Hepatocyte (in vitro differentiated cells): ENCODE measurements around the gene LAG3. TPM values are rescaled to one million over a fixed set of nuclear protein-coding genes. Genes with fewer than 3 reads are reported as not detected.

Experiments
- DNase-seq: peaks from one replicate; pipeline ENCODE4 v3.0.0-alpha.2; 2016; ENCODE audit warnings: low spot score
- H2AFZ ChIP-seq: fragments of 200-600 bp; sonication (generic); 2 replicates; pipeline ENCODE4 v1.6.0; 2016; ENCODE audit warnings: antibody characterized with exemption, mild to moderate bottlenecking
- H3K27ac ChIP-seq: fragments of 200-600 bp; sonication (generic); 2 replicates; pipeline ENCODE4 v1.5.1; 2016; ENCODE audit warnings: mild to moderate bottlenecking
- H3K27me3 ChIP-seq: fragments of 200-600 bp; sonication (generic); 2 replicates; pipeline ENCODE4 v1.6.1; 2016
- H3K36me3 ChIP-seq: fragments of 200-600 bp; sonication (generic); replicated peaks from 2 replicates; pipeline ENCODE4 v1.5.1; 2016; ENCODE audit warnings: low read depth; ENCODE audit not compliant: insufficient read depth
- H3K4me1 ChIP-seq: fragments of 200-600 bp; sonication (generic); 2 replicates; pipeline ENCODE4 v1.5.1; 2016; ENCODE audit warnings: mild to moderate bottlenecking, moderate library complexity; ENCODE audit not compliant: insufficient read depth
- H3K4me2 ChIP-seq: fragments of 200-600 bp; sonication (generic); 2 replicates; pipeline ENCODE4 v1.6.0; 2016
- H3K4me3 ChIP-seq: fragments of 200-600 bp; sonication (generic); 2 replicates; pipeline ENCODE4 v1.5.1; 2016; ENCODE audit warnings: mild to moderate bottlenecking
- H3K79me2 ChIP-seq: fragments of 200-600 bp; sonication (generic); 2 replicates; pipeline ENCODE4 v1.6.0; 2017; ENCODE audit warnings: mild to moderate bottlenecking
- H3K9me2 ChIP-seq: fragments of 200-600 bp; sonication (generic); replicated peaks from 2 replicates; pipeline ENCODE4 v1.6.0; 2017; ENCODE audit warnings: mild to moderate bottlenecking; ENCODE audit not compliant: insufficient read depth
- H3K9me3 ChIP-seq: fragments of 200-600 bp; sonication (generic); 2 replicates; pipeline ENCODE4 v1.5.1; 2016; ENCODE audit warnings: low read depth, mild to moderate bottlenecking
- H4K20me1 ChIP-seq: fragments of 200-600 bp; sonication (generic); 2 replicates; pipeline ENCODE4 v1.6.0; 2016; ENCODE audit warnings: mild to moderate bottlenecking; ENCODE audit not compliant: insufficient read depth, poor library complexity, severe bottlenecking
- EZH2 ChIP-seq: fragments of 200-600 bp; sonication (generic); IDR thresholded peaks from 2 replicates; pipeline ENCODE4 v1.6.1; 2016; ENCODE audit warnings: antibody characterized with exemption, mild to moderate bottlenecking, borderline replicate concordance
- EZH2phosphoT487 ChIP-seq: fragments of 200-600 bp; sonication (generic); IDR thresholded peaks from one replicate; pipeline ENCODE4 v1.6.1; 2018; ENCODE audit warnings: antibody characterized with exemption, mild to moderate bottlenecking, low read depth, moderate library complexity; ENCODE audit not compliant: unreplicated experiment, severe bottlenecking
- WGBS: methylation state at CpG from one replicate; pipeline ENCODE4 v1.1.6; 2016; ENCODE audit warnings: low lambda C conversion rate; ENCODE audit errors: missing lambda C conversion rate; 5-methylcytosine and 5-hydroxymethylcytosine counted together
- polyA plus RNA-seq: library from polyadenylated mRNA; unstranded; fragments of >200 nt; fragmentation: Nextera tagmentation; extraction: Ambion mirVana; gene quantifications from 2 replicates; pipeline ENCODE4 v1.2.1, GENCODE V29; 2016
- total RNA-seq: library from RNA; depleted of rRNA; stranded (reverse); fragments of >200 nt; gene quantifications from 2 replicates; pipeline ENCODE4 v1.2.3, GENCODE V29; 2014
- TF ChIP-seq, protein P1 (sequence below): fragments of 200-600 bp; sonication (generic); IDR thresholded peaks from 2 replicates; pipeline ENCODE4 v1.5.1; 2016; ENCODE audit warnings: antibody characterized with exemption, mild to moderate bottlenecking; ENCODE audit not compliant: poor library complexity

Gene LAG3
- total and polyA plus RNA-seq, 2 experiments from 2014 or later = 0.70 to 0.91 TPM

DNA sequence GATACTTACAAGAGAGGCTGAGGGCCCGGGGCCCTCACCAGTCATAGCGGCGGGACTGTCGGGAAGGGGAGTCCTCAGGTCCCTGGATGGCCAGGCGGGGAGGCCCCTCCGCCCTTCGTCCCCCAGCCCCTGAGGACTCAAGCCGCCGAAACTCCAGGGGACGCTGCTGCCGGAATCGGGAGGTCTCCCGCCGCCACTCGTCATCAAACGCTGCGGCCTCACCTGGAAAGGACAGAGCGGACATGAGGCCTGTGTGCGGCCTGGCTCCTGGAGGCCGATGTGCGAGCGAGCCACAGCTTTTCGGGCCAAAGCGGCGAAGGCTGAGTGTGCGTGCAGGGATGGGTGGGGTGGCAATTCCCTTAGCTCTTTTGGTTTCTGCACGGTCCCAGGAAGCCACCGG, 23.6 kb upstream of the LAG3 start:
- no peaks in the 10 kb centered on the region for H3K9me3 ChIP-seq
- H3K36me3 ChIP-seq = no peaks in the 10 kb centered on the region
- 96% methylated on average over 25 of the region's 28 CpGs for WGBS
- H4K20me1 ChIP-seq = peaks cover 12% of the 10 kb centered on the region
- H3K27ac ChIP-seq = no peak overlapping the region
- H3K79me2 ChIP-seq = peaks cover 26% of the 10 kb centered on the region
- H3K9me2 ChIP-seq = no peaks in the 10 kb centered on the region
- TF ChIP-seq, protein P1, sequence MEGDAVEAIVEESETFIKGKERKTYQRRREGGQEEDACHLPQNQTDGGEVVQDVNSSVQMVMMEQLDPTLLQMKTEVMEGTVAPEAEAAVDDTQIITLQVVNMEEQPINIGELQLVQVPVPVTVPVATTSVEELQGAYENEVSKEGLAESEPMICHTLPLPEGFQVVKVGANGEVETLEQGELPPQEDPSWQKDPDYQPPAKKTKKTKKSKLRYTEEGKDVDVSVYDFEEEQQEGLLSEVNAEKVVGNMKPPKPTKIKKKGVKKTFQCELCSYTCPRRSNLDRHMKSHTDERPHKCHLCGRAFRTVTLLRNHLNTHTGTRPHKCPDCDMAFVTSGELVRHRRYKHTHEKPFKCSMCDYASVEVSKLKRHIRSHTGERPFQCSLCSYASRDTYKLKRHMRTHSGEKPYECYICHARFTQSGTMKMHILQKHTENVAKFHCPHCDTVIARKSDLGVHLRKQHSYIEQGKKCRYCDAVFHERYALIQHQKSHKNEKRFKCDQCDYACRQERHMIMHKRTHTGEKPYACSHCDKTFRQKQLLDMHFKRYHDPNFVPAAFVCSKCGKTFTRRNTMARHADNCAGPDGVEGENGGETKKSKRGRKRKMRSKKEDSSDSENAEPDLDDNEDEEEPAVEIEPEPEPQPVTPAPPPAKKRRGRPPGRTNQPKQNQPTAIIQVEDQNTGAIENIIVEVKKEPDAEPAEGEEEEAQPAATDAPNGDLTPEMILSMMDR = no peak
- TF ChIP-seq EZH2 (no peak), EZH2phosphoT487 (no peak)
- peaks cover 7% of the 10 kb centered on the region for H3K4me1 ChIP-seq
- H2AFZ ChIP-seq = no peak overlapping the region
- H3K27me3 ChIP-seq = no peaks in the 10 kb centered on the region
- H3K4me2 ChIP-seq = no peak overlapping the region
- no peak for DNase-seq
- H3K4me3 ChIP-seq = no peak overlapping the region

DNA sequence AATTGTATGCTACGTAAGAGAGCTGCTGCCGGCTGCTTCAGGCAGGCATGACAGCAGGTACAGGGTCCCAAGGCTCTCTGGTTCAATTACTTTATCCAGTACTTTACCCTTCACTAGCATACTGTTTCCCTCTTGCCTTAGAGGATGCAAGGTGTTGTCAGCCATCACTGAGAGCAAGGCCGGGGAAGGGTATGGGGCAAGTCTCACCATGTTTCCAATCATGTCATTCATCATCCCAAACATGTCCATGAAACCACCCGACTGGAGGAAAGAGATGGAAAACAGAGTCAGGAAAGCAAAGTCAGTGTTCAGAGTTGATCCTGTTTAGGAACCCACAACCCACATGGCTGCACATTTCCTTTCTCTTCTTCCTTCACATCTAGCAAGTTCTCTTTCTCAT, 21.8 kb upstream of the LAG3 start:
- Histone ChIP-seq H3K79me2 (peaks cover 26% of the 10 kb centered on the region), H4K20me1 (peaks cover 12% of the 10 kb centered on the region), H3K36me3 (no peaks in the 10 kb centered on the region), H3K27ac (no peak overlapping the region), H3K27me3 (no peaks in the 10 kb centered on the region), H3K4me3 (no peak overlapping the region), H3K4me2 (no peak overlapping the region), H3K4me1 (peaks cover 7% of the 10 kb centered on the region), H3K9me3 (no peaks in the 10 kb centered on the region), H2AFZ (no peak overlapping the region), H3K9me2 (no peaks in the 10 kb centered on the region)
- no peak for TF ChIP-seq EZH2
- TF ChIP-seq, protein P1 = no peak
- no peak for TF ChIP-seq EZH2phosphoT487
- no peak for DNase-seq
- 95% methylated on average over 4 of the region's 4 CpGs for WGBS

DNA sequence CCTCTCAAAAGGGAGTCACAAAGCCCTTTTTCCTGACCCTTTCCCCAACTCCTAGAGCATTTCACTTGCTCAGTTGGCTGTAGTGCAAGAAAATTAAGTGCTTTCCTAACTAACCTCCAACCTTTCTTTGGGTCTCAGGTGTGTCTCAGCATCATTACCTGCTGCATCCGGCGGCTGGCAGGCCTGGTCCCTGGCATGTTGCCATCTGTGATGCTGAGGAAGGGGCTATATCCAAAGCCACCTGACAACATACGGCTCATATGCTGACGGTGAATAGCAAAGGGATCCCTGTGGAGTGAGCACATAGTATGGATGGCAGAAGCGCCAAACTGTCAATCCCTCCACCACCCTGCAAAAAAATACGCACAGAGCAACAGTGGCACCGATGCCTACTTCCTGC, 20.6 kb upstream of the LAG3 start:
- H3K9me3 ChIP-seq = no peaks in the 10 kb centered on the region
- peaks cover 12% of the 10 kb centered on the region for H4K20me1 ChIP-seq
- peak overlapping the region; percentile 100 for H3K27ac ChIP-seq
- H3K9me2 ChIP-seq = no peaks in the 10 kb centered on the region
- peaks cover 7% of the 10 kb centered on the region for H3K4me1 ChIP-seq
- no peaks in the 10 kb centered on the region for H3K27me3 ChIP-seq
- no peak overlapping the region for H2AFZ ChIP-seq
- WGBS = 88% methylated on average over 7 of the region's 7 CpGs
- DNase-seq = no peak
- TF ChIP-seq, protein P1 = no peak
- peaks cover 26% of the 10 kb centered on the region for H3K79me2 ChIP-seq
- no peaks in the 10 kb centered on the region for H3K36me3 ChIP-seq
- H3K4me2 ChIP-seq = peak overlapping the region; percentile 89
- peak overlapping the region; percentile 92 for H3K4me3 ChIP-seq
